WTC11 (cell line): Measurements from ENCODE around the gene ARHGAP42. TPM values are rescaled to one million over a fixed set of nuclear protein-coding genes. Genes with fewer than 3 reads are reported as not detected.

Source experiments
- ATAC-seq: fragments of 200-7000 bp; cut with Tn5 transposase; 2 replicates; pipeline ENCODE4 v1.10.0; 2021; ENCODE audit warnings: mild to moderate bottlenecking, moderate library complexity
- CTCF ChIA-PET: fragments of 300-600 bp; sonication (Branson Sonifier 250); formaldehyde crosslinking; loops from one replicate; lab custom pipeline; 2021; ENCODE audit warnings: antibody characterized with exemption; lab: Charles Lee
- POLR2A ChIA-PET: fragments of 350-600 bp; sonication (Branson Sonifier 250); formaldehyde crosslinking; loops from one replicate; lab custom pipeline; 2021; ENCODE audit warnings: antibody characterized with exemption; lab: Charles Lee
- DNase-seq: peaks from one replicate; pipeline ENCODE4 v3.0.0; 2021; ENCODE audit warnings: low spot score
- H3K27ac Mint-ChIP-seq: 2 replicates; pipeline ENCODE4 v1.8.0; 2021; ENCODE audit warnings: mixed read lengths
- H3K27me3 Mint-ChIP-seq: 2 replicates; pipeline ENCODE4 v1.8.0; 2021; ENCODE audit warnings: low read depth, mild to moderate bottlenecking, moderate library complexity, mixed read lengths
- H3K36me3 Mint-ChIP-seq: 2 replicates; pipeline ENCODE4 v1.8.0; 2021; ENCODE audit warnings: mixed read lengths
- H3K4me1 Mint-ChIP-seq: 2 replicates; pipeline ENCODE4 v1.8.0; 2022; ENCODE audit warnings: mixed read lengths
- H3K4me3 Mint-ChIP-seq: 2 replicates; pipeline ENCODE4 v1.8.0; 2021; ENCODE audit warnings: mild to moderate bottlenecking, moderate library complexity, mixed read lengths
- H3K9me3 Mint-ChIP-seq: 2 replicates; pipeline ENCODE4 v1.8.0; 2021; ENCODE audit warnings: mixed read lengths
- AFF4 ChIP-seq: sonication (generic); formaldehyde crosslinking; IDR thresholded peaks from 2 replicates; pipeline ENCODE4 v1.8.1; 2023; ENCODE audit warnings: mild to moderate bottlenecking, missing genetic modification reagents, borderline replicate concordance
- ATF6 ChIP-seq: sonication (generic); formaldehyde crosslinking; IDR thresholded peaks from 2 replicates; pipeline ENCODE4 v1.8.1; 2023; ENCODE audit warnings: mild to moderate bottlenecking, missing genetic modification reagents
- CREB1 ChIP-seq: sonication (generic); formaldehyde crosslinking; IDR thresholded peaks from 2 replicates; pipeline ENCODE4 v1.8.0; 2023; ENCODE audit warnings: mild to moderate bottlenecking, missing genetic modification reagents
- EMX1 ChIP-seq: fragments of 250-450 bp; sonication (Bioruptor Pico); IDR thresholded peaks from 2 replicates; pipeline ENCODE4 v1.8.0; 2021; ENCODE audit warnings: mild to moderate bottlenecking
- FOXJ3 ChIP-seq: sonication (generic); formaldehyde crosslinking; IDR thresholded peaks from 2 replicates; pipeline ENCODE4 v1.9.0; 2021; ENCODE audit warnings: missing genetic modification reagents, mild to moderate bottlenecking, borderline replicate concordance
- NFE2L1 ChIP-seq: sonication (generic); formaldehyde crosslinking; IDR thresholded peaks from 2 replicates; pipeline ENCODE4 v1.8.1; 2023; ENCODE audit warnings: missing genetic modification reagents
- NFYB ChIP-seq: sonication (generic); formaldehyde crosslinking; conservative IDR thresholded peaks from 2 replicates; pipeline ENCODE4 v1.8.0; 2022; ENCODE audit warnings: low read depth, missing genetic modification reagents
- OVOL2 ChIP-seq: fragments of 250-450 bp; sonication (Bioruptor Pico); IDR thresholded peaks from 2 replicates; pipeline ENCODE4 v1.9.0; 2021; ENCODE audit warnings: mild to moderate bottlenecking, borderline replicate concordance
- PRDM15 ChIP-seq: sonication (generic); formaldehyde crosslinking; IDR thresholded peaks from 2 replicates; pipeline ENCODE4 v1.8.0; 2022; ENCODE audit warnings: missing genetic modification reagents
- SOX15 ChIP-seq: fragments of 250-450 bp; sonication (Bioruptor Pico); IDR thresholded peaks from 2 replicates; pipeline ENCODE4 v1.9.0; 2021; ENCODE audit warnings: mild to moderate bottlenecking
- ZNF232 ChIP-seq: sonication (generic); formaldehyde crosslinking; IDR thresholded peaks from 2 replicates; pipeline ENCODE4 v1.8.0; 2022; ENCODE audit warnings: mild to moderate bottlenecking, missing genetic modification reagents
- ZNF671 ChIP-seq: fragments of 250-450 bp; sonication (Bioruptor Pico); IDR thresholded peaks from 2 replicates; pipeline ENCODE4 v1.8.0; 2021; ENCODE audit warnings: mild to moderate bottlenecking
- total RNA-seq: library from RNA; stranded (reverse); gene quantifications from 3 replicates; pipeline ENCODE4 v1.2.3, GENCODE V29; 2021

ARHGAP42 gene
- total RNA-seq, 1 experiment from 2014 or later = 32.5 TPM

GRCh38 chr11:100875521-100875869 is 188.4 kb downstream of the ARHGAP42 start:
- no peak overlapping the region for H3K4me3 Mint-ChIP-seq
- peak; percentile 40 for ATAC-seq

More at GRCh38 chr11:100875521-100875869, 188.4 kb downstream of the ARHGAP42 start:
- TF ChIP-seq ZNF232 (CRISPR knock-in tag) = no peak
- TF ChIP-seq SOX15 = no peak
- no peak for TF ChIP-seq FOXJ3 (CRISPR knock-in tag)
- TF ChIP-seq PRDM15 (CRISPR knock-in tag) = no peak
- no peak for TF ChIP-seq CREB1 (CRISPR knock-in tag)
- no peak for TF ChIP-seq EMX1 (CRISPR knock-in tag)
- no peak for TF ChIP-seq OVOL2 (CRISPR knock-in tag)
- no peak for TF ChIP-seq ATF6
- TF ChIP-seq NFYB (CRISPR knock-in tag) = no peak
- TF ChIP-seq AFF4 = no peak
- TF ChIP-seq ZNF671 = no peak
- TF ChIP-seq NFE2L1 (CRISPR knock-in tag) = no peak
- Mint-ChIP-seq H3K27ac (peak overlapping the region; percentile 78), H3K27me3 (no peaks in the 10 kb centered on the region), H3K9me3 (peaks cover 10% of the 10 kb centered on the region), H3K36me3 (peaks cover 4% of the 10 kb centered on the region), H3K4me1 (peaks cover 52% of the 10 kb centered on the region)
- POLR2A ChIA-PET = no interaction called here
- no peak for DNase-seq
- CTCF ChIA-PET = no interaction called here
